Muscle layer of duodenum (tissue), 2 donors: ENCODE data around the gene ACKR2.

Experiments used
- H3K27ac ChIP-seq: one replicate; pipeline ENCODE4 v1.7.0; 2013; ENCODE audit warnings: mild to moderate bottlenecking, low read length
- H3K27me3 ChIP-seq: one replicate; pipeline ENCODE4 v1.7.0; 2013; ENCODE audit warnings: low read depth, mild to moderate bottlenecking, control low read depth, low read length
- H3K36me3 ChIP-seq, 2 donors: one replicate each; pipeline ENCODE4 v1.7.0; 2013; ENCODE audit warnings: low read length in 2 of 2, control low read depth in 1 of 2, mild to moderate bottlenecking in 1 of 2; ENCODE audit not compliant: insufficient read depth in 2 of 2, control insufficient read depth in 1 of 2
- H3K4me1 ChIP-seq, 2 donors: one replicate each; pipeline ENCODE4 v1.7.0; 2013; ENCODE audit warnings: low read length in 2 of 2, mild to moderate bottlenecking in 2 of 2, control low read depth in 1 of 2, moderate library complexity in 1 of 2; ENCODE audit not compliant: insufficient read depth in 2 of 2, control insufficient read depth in 1 of 2
- H3K4me3 ChIP-seq, 2 donors: one replicate each; pipeline ENCODE4 v1.7.0; 2013; ENCODE audit warnings: low read length in 2 of 2, low read depth in 1 of 2, mild to moderate bottlenecking in 1 of 2
- H3K9me3 ChIP-seq, 2 donors: one replicate each; pipeline ENCODE4 v1.7.0; 2013; ENCODE audit warnings: low read length in 2 of 2, control low read depth in 1 of 2, mild to moderate bottlenecking in 1 of 2; ENCODE audit not compliant: control insufficient read depth in 1 of 2
- donor health status: healthy.

The ACKR2 gene

GRCh38 chr3:42914771-42915515, 105.7 kb downstream of the ACKR2 start:
- no peak overlapping the region for H3K27ac ChIP-seq
- no peaks in the 10 kb centered on the region for H3K4me1 ChIP-seq
- peaks cover 46 to 72% of the 10 kb centered on the region in 2 donors for H3K9me3 ChIP-seq
- H3K27me3 ChIP-seq = no peaks in the 10 kb centered on the region
- H3K36me3 ChIP-seq = peaks cover 36 to 61% of the 10 kb centered on the region in 2 donors
- peak overlapping the region; percentile 19 to 50 for H3K4me3 ChIP-seq
